Measurements from ENCODE around the gene C3. TPM values are rescaled to one million over a fixed set of nuclear protein-coding genes. Genes with fewer than 3 reads are reported as not detected.

Gene C3
- total and polyA plus RNA-seq, 2 of the 13 experiments (the other 11 are each of a cell fraction or from before 2014, with no cell fraction given): 1,455 to 6,272 TPM

DNA sequence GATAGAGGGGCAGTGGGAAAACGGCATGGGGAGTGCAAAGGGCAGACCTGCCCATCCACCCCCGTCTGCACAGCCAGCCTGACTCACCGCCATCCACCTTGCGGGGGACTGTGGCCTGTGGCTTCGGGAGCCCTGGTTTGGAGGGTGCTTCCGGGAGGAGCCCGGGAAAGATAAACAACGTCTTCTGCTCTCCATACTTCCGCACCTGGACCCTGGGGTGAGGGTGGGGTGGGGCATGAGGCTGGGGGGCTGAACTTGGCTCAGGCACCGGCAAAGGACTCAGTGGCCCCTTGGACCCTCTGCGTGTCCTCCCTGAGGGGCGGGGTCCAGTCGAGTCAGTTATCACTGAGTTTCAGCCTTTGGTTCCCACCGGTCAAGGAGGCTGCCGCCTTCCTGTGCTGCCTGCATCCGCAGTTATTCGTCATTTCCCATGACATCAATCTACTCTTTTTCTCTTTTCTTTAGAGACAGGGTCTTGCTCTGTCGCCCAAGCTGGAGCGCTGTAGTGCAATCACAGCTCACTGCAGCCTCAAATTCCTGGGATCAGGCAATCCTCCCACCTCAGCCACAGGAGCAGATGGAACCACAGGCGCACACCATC, 13.7 kb upstream of the C3 start (continued):
- TF ChIP-seq, protein P1, sequence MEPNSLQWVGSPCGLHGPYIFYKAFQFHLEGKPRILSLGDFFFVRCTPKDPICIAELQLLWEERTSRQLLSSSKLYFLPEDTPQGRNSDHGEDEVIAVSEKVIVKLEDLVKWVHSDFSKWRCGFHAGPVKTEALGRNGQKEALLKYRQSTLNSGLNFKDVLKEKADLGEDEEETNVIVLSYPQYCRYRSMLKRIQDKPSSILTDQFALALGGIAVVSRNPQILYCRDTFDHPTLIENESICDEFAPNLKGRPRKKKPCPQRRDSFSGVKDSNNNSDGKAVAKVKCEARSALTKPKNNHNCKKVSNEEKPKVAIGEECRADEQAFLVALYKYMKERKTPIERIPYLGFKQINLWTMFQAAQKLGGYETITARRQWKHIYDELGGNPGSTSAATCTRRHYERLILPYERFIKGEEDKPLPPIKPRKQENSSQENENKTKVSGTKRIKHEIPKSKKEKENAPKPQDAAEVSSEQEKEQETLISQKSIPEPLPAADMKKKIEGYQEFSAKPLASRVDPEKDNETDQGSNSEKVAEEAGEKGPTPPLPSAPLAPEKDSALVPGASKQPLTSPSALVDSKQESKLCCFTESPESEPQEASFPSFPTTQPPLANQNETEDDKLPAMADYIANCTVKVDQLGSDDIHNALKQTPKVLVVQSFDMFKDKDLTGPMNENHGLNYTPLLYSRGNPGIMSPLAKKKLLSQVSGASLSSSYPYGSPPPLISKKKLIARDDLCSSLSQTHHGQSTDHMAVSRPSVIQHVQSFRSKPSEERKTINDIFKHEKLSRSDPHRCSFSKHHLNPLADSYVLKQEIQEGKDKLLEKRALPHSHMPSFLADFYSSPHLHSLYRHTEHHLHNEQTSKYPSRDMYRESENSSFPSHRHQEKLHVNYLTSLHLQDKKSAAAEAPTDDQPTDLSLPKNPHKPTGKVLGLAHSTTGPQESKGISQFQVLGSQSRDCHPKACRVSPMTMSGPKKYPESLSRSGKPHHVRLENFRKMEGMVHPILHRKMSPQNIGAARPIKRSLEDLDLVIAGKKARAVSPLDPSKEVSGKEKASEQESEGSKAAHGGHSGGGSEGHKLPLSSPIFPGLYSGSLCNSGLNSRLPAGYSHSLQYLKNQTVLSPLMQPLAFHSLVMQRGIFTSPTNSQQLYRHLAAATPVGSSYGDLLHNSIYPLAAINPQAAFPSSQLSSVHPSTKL (CRISPR knock-in tag; IDR thresholded peaks at IDR 0.05): peak; percentile 63
- TF ChIP-seq HDAC6 (IDR thresholded peaks at IDR 0.05; ENCODE audit: low read depth, low read length) (no peak), RORA (CRISPR knock-in tag; IDR thresholded peaks at IDR 0.05) (no peak), PHF21A (CRISPR knock-in tag; IDR thresholded peaks at IDR 0.05) (peak; percentile 75), PRPF4 (IDR thresholded peaks at IDR 0.05; ENCODE audit: low read depth, low read length, poor library complexity, severe bottlenecking) (no peak), ZNF34 (CRISPR knock-in tag; IDR thresholded peaks at IDR 0.05; ENCODE audit: borderline replicate concordance) (no peak), TAF1 (CRISPR knock-in tag; IDR thresholded peaks at IDR 0.05) (no peak; the same call in 1 of the 2 replicates), KLF16 (CRISPR knock-in tag; IDR thresholded peaks at IDR 0.05) (no peak), U2AF2 (IDR thresholded peaks at IDR 0.05; ENCODE audit: low read depth, low read length) (no peak), RARG (CRISPR knock-in tag; IDR thresholded peaks at IDR 0.05; ENCODE audit: low read depth) (no peak), SYNCRIP (IDR thresholded peaks at IDR 0.05; ENCODE audit: insufficient read depth, low read depth, low read length) (no peak)
- TF ChIP-seq, protein P2, sequence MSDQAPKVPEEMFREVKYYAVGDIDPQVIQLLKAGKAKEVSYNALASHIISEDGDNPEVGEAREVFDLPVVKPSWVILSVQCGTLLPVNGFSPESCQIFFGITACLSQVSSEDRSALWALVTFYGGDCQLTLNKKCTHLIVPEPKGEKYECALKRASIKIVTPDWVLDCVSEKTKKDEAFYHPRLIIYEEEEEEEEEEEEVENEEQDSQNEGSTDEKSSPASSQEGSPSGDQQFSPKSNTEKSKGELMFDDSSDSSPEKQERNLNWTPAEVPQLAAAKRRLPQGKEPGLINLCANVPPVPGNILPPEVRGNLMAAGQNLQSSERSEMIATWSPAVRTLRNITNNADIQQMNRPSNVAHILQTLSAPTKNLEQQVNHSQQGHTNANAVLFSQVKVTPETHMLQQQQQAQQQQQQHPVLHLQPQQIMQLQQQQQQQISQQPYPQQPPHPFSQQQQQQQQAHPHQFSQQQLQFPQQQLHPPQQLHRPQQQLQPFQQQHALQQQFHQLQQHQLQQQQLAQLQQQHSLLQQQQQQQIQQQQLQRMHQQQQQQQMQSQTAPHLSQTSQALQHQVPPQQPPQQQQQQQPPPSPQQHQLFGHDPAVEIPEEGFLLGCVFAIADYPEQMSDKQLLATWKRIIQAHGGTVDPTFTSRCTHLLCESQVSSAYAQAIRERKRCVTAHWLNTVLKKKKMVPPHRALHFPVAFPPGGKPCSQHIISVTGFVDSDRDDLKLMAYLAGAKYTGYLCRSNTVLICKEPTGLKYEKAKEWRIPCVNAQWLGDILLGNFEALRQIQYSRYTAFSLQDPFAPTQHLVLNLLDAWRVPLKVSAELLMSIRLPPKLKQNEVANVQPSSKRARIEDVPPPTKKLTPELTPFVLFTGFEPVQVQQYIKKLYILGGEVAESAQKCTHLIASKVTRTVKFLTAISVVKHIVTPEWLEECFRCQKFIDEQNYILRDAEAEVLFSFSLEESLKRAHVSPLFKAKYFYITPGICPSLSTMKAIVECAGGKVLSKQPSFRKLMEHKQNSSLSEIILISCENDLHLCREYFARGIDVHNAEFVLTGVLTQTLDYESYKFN (CRISPR knock-in tag; conservative IDR thresholded peaks at IDR 0.05): peak; percentile 86
- TF ChIP-seq, protein P3, sequence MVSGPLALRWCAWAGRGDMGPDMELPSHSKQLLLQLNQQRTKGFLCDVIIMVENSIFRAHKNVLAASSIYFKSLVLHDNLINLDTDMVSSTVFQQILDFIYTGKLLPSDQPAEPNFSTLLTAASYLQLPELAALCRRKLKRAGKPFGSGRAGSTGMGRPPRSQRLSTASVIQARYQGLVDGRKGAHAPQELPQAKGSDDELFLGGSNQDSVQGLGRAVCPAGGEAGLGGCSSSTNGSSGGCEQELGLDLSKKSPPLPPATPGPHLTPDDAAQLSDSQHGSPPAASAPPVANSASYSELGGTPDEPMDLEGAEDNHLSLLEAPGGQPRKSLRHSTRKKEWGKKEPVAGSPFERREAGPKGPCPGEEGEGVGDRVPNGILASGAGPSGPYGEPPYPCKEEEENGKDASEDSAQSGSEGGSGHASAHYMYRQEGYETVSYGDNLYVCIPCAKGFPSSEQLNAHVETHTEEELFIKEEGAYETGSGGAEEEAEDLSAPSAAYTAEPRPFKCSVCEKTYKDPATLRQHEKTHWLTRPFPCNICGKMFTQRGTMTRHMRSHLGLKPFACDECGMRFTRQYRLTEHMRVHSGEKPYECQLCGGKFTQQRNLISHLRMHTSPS (CRISPR knock-in tag; IDR thresholded peaks at IDR 0.05; ENCODE audit: low read depth): peak; percentile 42; the same call in 1 of the 2 replicates
- TF ChIP-seq, protein P4, sequence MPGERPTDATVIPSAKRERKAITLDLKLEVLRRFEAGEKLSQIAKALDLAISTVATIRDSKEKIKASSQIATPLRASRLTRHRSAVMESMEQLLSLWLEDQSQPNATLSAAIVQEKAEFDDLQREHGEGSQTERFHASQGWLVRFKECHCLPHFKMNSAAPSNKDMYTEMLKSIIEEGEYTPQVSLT (CRISPR knock-in tag; IDR thresholded peaks at IDR 0.05; ENCODE audit: borderline replicate concordance, low read depth): no peak
- TF ChIP-seq, protein P5, sequence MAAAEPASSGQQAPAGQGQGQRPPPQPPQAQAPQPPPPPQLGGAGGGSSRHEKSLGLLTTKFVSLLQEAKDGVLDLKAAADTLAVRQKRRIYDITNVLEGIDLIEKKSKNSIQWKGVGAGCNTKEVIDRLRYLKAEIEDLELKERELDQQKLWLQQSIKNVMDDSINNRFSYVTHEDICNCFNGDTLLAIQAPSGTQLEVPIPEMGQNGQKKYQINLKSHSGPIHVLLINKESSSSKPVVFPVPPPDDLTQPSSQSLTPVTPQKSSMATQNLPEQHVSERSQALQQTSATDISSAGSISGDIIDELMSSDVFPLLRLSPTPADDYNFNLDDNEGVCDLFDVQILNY (CRISPR knock-in tag; conservative IDR thresholded peaks at IDR 0.05): no peak
